HL-60 (cell line): ENCODE results near the gene HTATIP2.
A peak's percentile ranks its signal among the peaks of the same experiment; 100 is the strongest.

Source experiments
- DNase-seq, 2 experiments: peaks; one replicate each; pipeline ENCODE4 v3.0.0-alpha.2; 2010 to 2020; ENCODE audit warnings: low read depth in 1 of 2, low spot score in 1 of 2
- H3K27ac ChIP-seq: fragments of 250-450 bp; sonication (Bioruptor Pico); replicated peaks from 2 replicates; pipeline ENCODE4 v1.5.1; 2020; ENCODE audit warnings: mild to moderate bottlenecking, moderate library complexity
- H3K27me3 ChIP-seq: fragments of 250-450 bp; sonication (Bioruptor Pico); 2 replicates; pipeline ENCODE4 v1.5.1; 2021; ENCODE audit warnings: mild to moderate bottlenecking, moderate library complexity; ENCODE audit not compliant: insufficient read depth, poor library complexity, severe bottlenecking
- H3K4me3 ChIP-seq: replicated peaks from 2 replicates; pipeline ENCODE4 v1.5.1; 2011; ENCODE audit warnings: mild to moderate bottlenecking, control low read depth, low read length; ENCODE audit not compliant: insufficient read depth
- CTCF ChIP-seq: IDR thresholded peaks from one replicate; pipeline ENCODE4 v1.5.1; 2011; ENCODE audit warnings: low read length, control low read depth, inconsistent platforms; ENCODE audit not compliant: insufficient read depth
- GABPA ChIP-seq: IDR thresholded peaks from 2 replicates; pipeline ENCODE4 v1.6.1; 2012; ENCODE audit warnings: low read depth
- POLR2AphosphoS5 ChIP-seq: IDR thresholded peaks from 2 replicates; pipeline ENCODE4 v1.6.1; 2012; ENCODE audit warnings: low read depth
- REST ChIP-seq: IDR thresholded peaks from 2 replicates; pipeline ENCODE4 v1.6.1; 2012; ENCODE audit warnings: low read depth; ENCODE audit not compliant: insufficient replicate concordance
- SPI1 ChIP-seq: IDR thresholded peaks from 2 replicates; pipeline ENCODE4 v1.6.1; 2012; ENCODE audit warnings: low read depth, mild to moderate bottlenecking, borderline replicate concordance

Gene HTATIP2

GRCh38 chr11:20353829-20354434 is 9.6 kb upstream of the HTATIP2 start:
- Histone ChIP-seq H3K4me3 (no peak overlapping the region), H3K27me3 (no peaks in the 10 kb centered on the region), H3K27ac (no peak overlapping the region)
- peak in 1 of 2 experiments; percentile 14 for DNase-seq
- no peak for TF ChIP-seq POLR2AphosphoS5
- no peak for TF ChIP-seq REST
- TF ChIP-seq GABPA, result no peak
- TF ChIP-seq CTCF, result peak; percentile 41
- no peak for TF ChIP-seq SPI1

DNA sequence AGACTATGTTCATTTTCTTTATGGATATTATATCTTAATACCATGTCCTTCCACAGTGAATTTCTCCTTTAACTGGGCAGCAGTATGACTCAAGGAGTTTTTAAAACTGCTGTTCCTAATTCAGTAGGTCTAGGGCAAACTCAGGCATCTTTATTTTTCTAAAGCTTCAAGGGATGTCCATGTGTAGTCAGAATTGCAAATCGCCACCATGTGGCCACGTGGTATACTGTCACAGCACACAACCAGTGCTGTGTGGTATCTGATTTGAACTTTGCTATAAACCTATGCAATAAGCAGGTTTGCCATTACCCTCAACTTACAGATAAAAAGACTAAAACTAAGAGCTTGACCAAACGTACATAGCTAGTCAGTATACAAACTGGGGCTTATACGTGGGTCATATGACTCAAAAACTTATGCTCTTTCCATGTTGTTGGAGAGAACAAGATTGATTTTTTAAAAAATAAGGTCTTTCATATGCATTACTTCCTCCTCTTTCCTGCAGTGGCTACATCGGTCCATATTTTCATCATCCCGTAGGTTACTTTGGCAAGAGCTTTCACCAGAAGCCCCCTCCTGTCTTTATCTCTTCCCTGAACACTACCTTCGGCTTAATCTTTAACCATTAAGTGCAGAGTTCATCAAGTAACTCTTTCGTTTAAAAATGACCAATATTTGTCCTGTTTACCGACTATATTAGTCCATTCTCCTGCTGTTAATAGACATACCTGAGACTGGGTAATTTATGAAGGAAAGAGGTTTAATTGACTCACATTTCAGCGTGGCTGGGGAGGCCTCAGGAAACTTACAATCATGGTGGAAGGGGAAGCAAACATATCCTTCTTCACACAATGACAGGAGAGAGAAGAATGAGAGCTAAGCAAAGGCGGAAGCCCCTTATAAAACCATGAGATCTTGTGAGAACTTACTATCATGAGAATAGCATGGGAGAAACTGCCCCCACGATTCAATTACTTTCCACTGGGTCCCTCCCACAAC is 8.0 kb upstream of the HTATIP2 start:
- no peak for TF ChIP-seq REST
- TF ChIP-seq POLR2AphosphoS5, result no peak
- no peak for TF ChIP-seq GABPA
- no peak for TF ChIP-seq SPI1
- peak; percentile 62 for TF ChIP-seq CTCF
- Histone ChIP-seq H3K27me3 (no peaks in the 10 kb centered on the region), H3K4me3 (no peak overlapping the region), H3K27ac (no peak overlapping the region)
- DNase-seq, result peak; percentile 24 to 31

DNA sequence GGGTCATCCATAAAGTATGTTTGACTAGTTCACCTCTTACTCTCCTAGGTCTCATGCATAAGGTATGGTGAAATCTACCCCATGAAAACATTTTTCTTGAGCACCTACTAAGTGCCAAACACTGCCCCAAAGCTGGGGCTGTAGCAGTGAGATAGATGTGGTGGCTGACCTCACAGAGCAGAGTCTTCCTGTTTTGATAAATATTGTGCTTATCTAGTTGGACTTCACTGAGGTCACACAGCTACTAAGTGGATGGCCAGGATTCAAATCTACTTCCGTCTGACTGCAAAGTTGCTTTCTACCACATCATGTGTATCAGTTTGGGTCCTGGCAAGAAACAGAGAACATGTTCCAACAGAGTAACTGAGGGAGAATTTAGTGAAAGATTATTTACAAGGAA is 6.4 kb upstream of the HTATIP2 start:
- Histone ChIP-seq H3K4me3 (no peak overlapping the region), H3K27ac (no peak overlapping the region), H3K27me3 (no peaks in the 10 kb centered on the region)
- TF ChIP-seq GABPA, result no peak
- DNase-seq, result no peak

DNA sequence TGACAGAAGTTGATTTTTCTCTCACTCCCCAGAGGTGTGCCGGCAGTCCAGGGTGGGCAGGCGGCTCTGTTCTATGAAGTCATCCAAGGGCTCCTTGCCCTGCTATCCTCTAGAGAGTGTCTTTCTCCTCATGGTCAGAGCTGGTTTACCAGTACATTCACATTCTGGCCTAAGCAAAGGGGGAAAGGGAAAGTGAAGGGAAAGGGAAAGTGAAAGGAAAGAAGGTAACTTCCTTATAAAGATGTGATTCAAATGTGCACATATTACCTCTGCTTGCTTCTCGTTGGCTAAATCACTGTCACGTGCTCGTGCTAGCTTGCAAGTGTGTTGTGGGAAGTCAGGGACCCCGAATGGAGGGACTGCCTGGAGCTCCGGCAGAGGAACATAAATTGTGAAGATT is 2.9 kb upstream of the HTATIP2 start:
- Histone ChIP-seq H3K27ac (no peak overlapping the region), H3K27me3 (no peaks in the 10 kb centered on the region), H3K4me3 (no peak overlapping the region)
- DNase-seq, result peak; percentile 24 to 35
- TF ChIP-seq GABPA, result no peak
- no peak for TF ChIP-seq REST
- TF ChIP-seq CTCF, result no peak
- TF ChIP-seq SPI1, result no peak
- no peak for TF ChIP-seq POLR2AphosphoS5
